HAP-1 (cell line): ENCODE results near the gene MOV10L1.

Experiments
- DNase-seq, 2 experiments: peaks; one replicate each; pipeline ENCODE4 v3.0.0-alpha.2; 2016 to 2020; ENCODE audit warnings: low spot score in 2 of 2
- H3K27me3 ChIP-seq: fragments of 250-450 bp; sonication (Bioruptor Pico); 2 replicates; pipeline ENCODE4 v1.5.1; 2020; ENCODE audit warnings: low read depth, mild to moderate bottlenecking, moderate library complexity
- H3K36me3 ChIP-seq: fragments of 250-450 bp; sonication (Bioruptor Pico); replicated peaks from 2 replicates; pipeline ENCODE4 v1.5.1; 2020; ENCODE audit warnings: mild to moderate bottlenecking
- H3K4me1 ChIP-seq: fragments of 250-450 bp; sonication (Bioruptor Pico); 2 replicates; pipeline ENCODE4 v1.5.1; 2020; ENCODE audit warnings: mild to moderate bottlenecking
- H3K4me3 ChIP-seq: fragments of 250-450 bp; sonication (Bioruptor Pico); 2 replicates; pipeline ENCODE4 v1.5.1; 2020; ENCODE audit warnings: mild to moderate bottlenecking, moderate library complexity
- H3K9me3 ChIP-seq: fragments of 250-450 bp; sonication (Bioruptor Pico); 2 replicates; pipeline ENCODE4 v1.5.1; 2020; ENCODE audit warnings: mild to moderate bottlenecking, moderate library complexity
- in situ Hi-C: fragments of 300-500 bp; cut with MboI; formaldehyde crosslinking; loops from 3 replicates; pipeline ENCODE4 v1.14.3; 2020; ENCODE audit warnings: low sequenced_read_pairs, inconsistent platforms, mixed read lengths

Gene MOV10L1

DNA sequence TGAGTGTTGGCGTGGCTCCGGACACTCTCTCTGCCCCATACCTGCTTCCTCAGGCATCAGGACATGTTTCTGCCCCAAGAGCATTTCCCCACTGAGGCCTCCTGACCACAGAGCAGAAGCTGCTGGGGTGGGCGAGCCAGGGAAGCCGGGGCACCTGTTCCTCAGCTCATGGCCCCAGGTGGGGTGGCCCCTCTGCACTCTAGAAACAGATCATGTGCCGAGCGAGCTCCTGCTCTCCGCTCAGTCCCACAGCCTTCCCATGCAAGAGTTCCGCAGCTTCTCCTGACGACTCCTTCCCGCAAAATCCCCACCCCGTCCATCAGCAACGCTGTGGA, 58.3 kb downstream of the MOV10L1 start:
- H3K9me3 ChIP-seq = no peaks in the 10 kb centered on the region
- H3K27me3 ChIP-seq = no peaks in the 10 kb centered on the region
- H3K36me3 ChIP-seq = no peaks in the 10 kb centered on the region
- no peaks in the 10 kb centered on the region for H3K4me1 ChIP-seq
- in situ Hi-C loops = no loop called here
- no peak overlapping the region for H3K4me3 ChIP-seq
- no peak for DNase-seq

DNA sequence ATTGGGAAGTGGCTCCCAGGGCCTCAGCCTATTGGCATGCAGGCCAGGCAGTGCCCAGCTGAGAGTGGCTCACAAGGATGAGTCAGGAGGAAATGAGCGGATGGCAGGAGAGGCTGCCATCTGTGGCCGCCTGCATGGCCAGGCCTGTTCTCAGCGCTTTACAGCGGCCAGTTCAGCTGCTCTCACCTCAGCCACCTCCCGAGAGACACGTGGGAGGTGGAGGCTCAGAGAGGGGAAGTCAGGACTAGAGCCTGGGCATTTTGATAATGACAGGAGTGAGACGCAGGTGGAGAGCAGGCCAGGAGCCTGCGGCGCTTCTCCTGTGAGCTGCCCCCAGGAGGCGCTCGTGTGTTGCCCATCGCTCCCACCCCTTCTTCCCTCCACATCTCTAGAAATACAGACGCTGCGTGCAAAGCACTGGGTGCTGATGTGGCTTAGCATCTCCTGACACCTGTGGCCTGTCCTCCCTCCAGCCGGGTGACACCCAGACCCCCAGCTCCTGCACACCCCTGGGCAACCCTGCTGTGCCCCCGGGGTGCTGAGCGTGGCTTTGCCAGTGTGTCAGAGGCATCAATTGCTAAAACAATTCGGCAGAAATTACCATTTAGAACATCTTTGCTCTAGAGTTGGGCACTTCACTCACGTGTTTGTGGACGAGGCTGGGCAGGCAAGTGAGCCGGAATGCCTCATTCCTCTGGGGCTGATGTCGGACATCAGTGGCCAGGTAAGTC, 59.4 kb downstream of the MOV10L1 start:
- H3K4me3 ChIP-seq = no peak overlapping the region
- H3K9me3 ChIP-seq = no peaks in the 10 kb centered on the region
- DNase-seq = peak; percentile 63 to 80
- H3K4me1 ChIP-seq = no peaks in the 10 kb centered on the region
- H3K36me3 ChIP-seq = no peaks in the 10 kb centered on the region
- H3K27me3 ChIP-seq = no peaks in the 10 kb centered on the region
- in situ Hi-C loops = no loop called here

DNA sequence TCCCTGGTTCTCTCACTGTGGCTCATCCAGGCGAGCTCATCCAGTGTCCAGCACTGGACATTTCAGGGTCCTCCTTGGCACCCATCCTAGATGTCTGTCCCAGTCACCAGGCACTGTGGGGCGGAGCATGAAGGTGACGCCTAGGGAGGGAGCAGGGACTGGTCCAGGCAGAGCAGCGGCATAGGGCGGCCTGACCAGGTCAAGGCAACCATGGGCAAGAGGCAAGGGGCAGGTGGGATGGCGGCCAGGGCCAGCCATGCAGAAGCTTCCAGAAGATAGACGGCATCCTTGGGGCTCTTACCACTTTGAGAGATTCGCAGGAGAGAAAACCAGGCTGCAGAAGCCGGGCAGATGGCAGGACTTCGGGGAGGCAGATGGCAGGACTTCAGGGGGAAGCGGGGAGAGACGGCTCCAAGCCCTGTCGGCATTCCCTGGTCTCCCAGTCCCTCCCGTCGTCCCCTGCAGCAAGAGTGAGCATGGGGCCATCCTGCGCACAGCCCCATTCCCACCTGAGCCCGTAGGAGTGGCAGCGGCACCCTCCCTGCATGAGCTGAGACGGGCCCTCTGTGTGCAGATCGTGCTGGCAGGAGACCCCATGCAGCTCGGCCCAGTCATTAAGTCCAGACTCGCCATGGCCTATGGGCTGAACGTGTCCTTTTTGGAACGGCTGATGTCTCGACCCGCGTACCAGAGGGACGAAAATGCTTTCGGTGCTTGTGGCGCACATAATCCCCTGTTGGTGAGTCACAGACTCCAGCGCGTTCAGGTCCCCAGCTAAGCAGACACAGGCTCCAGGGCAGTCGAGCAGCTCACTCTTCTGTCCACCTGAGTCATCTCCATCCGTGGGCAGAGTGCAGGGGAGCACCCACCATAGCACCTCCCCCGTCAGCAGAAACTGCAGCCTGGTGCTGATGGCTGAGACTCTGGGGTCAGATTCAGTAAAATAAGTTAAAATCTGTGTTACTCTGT, 60.6 kb downstream of the MOV10L1 start:
- Histone ChIP-seq H3K27me3 (no peaks in the 10 kb centered on the region), H3K9me3 (no peaks in the 10 kb centered on the region), H3K36me3 (no peaks in the 10 kb centered on the region), H3K4me1 (no peaks in the 10 kb centered on the region), H3K4me3 (no peak overlapping the region)
- DNase-seq = no peak
- in situ Hi-C loops = no loop called here

DNA sequence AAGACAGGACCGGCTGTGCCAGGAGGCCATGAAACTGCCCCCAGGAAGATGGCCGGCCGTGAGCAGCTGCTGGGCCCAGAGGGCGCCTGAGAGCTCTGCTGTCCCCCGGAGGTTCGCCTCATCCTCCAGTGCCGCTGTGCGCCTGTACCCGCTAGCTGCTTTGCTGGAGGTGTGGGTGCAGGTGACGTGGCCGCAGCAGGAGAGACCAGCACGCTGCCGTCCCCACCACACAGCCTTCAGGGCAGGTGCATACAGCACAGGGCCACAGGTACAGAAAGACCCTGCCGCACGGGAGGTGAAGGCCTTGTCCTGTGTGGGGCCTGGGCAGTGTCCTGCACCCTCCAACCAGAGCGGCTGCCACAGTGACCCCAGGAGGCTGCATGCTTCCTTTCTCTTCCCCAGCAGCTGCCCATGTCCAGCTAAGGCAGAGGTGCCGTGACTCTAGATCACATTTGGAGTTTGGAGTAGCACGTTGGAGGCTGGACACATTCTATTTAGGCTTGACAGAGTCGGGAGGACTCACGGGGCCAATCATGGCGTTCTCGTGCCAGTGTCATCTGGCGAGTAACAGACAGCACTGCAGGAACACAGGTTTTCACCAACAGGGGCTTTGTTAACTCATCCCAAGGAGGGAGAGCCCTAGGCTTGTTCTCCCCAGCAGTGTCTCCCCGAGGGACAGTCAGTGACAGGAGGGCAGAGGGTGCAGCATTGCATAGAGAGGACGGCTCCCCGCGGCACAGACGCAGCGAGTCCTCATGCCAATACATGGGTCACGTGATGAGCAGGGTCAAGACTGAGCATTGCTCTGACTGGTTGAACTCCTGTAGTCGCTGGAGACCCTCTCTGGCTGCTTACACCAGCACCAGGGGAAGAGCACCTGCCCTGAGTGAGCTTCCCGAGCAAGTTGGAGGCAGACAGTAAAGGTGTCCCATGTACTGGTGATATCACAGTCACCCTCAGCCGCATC, 62.0 kb downstream of the MOV10L1 start:
- no peaks in the 10 kb centered on the region for H3K36me3 ChIP-seq
- no peaks in the 10 kb centered on the region for H3K9me3 ChIP-seq
- no peak overlapping the region for H3K4me3 ChIP-seq
- in situ Hi-C loops = no loop called here
- DNase-seq = no peak
- no peaks in the 10 kb centered on the region for H3K4me1 ChIP-seq
- H3K27me3 ChIP-seq = no peaks in the 10 kb centered on the region

DNA sequence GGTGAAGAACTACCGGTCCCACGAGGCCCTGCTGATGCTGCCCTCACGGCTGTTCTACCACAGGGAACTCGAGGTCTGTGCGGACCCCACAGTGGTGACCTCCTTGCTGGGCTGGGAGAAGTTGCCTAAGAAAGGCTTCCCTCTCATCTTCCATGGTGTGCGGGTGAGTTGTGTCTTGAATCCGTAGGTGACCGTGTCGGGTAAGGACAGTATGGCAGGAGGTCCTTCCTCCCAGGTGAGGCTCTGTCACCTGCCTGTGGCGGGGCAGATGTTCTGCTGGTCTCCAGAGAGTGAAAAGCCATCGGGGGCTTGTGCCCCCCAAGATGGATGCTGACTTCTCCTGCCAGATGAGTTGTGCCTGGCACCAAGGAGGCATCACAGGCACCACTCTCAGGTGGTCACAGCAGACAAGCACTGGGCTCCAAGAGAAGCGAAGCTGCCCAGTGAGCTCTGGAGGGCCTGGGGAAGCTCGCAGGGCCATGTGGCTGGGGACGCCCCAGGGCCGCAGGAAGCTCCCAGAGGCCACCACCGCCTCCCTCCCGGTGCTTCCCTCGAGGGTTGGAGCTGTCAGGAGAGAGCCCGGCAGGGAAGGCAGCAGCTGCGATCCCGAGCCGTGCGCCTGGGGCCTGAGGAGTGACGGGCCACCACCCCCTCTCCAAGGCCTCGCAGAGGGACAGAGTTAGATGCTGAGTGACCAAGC, 63.4 kb downstream of the MOV10L1 start:
- no peak for DNase-seq
- Histone ChIP-seq H3K27me3 (no peaks in the 10 kb centered on the region; the same call in 1 of the 2 replicates), H3K36me3 (no peaks in the 10 kb centered on the region), H3K4me3 (no peak overlapping the region), H3K4me1 (no peaks in the 10 kb centered on the region), H3K9me3 (no peaks in the 10 kb centered on the region)
- in situ Hi-C loops = no loop called here

DNA sequence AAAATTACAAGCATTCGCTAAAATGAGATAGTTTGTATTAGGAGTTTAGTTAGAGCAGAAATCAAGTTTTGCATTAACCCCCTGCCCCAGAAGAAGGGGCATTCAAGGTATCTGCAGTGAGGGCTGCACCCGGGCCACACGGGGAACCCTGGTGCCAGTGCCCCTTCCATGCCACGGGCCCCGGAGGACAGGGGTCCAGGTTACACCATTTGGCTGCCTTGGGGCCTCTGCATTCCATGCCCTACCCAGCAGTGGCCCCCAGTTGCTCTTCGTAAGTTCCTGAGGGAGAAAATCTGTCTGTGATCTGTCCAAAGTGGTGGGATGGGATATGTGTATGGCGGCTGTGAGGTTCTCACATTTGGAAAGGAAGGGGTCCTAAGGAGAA, 63.9 kb downstream of the MOV10L1 start:
- in situ Hi-C loops = no loop called here
- H3K36me3 ChIP-seq = no peaks in the 10 kb centered on the region
- no peaks in the 10 kb centered on the region for H3K4me1 ChIP-seq
- H3K4me3 ChIP-seq = no peak overlapping the region
- no peak for DNase-seq
- H3K9me3 ChIP-seq = no peaks in the 10 kb centered on the region
- no peaks in the 10 kb centered on the region; the same call in 1 of the 2 replicates for H3K27me3 ChIP-seq

DNA sequence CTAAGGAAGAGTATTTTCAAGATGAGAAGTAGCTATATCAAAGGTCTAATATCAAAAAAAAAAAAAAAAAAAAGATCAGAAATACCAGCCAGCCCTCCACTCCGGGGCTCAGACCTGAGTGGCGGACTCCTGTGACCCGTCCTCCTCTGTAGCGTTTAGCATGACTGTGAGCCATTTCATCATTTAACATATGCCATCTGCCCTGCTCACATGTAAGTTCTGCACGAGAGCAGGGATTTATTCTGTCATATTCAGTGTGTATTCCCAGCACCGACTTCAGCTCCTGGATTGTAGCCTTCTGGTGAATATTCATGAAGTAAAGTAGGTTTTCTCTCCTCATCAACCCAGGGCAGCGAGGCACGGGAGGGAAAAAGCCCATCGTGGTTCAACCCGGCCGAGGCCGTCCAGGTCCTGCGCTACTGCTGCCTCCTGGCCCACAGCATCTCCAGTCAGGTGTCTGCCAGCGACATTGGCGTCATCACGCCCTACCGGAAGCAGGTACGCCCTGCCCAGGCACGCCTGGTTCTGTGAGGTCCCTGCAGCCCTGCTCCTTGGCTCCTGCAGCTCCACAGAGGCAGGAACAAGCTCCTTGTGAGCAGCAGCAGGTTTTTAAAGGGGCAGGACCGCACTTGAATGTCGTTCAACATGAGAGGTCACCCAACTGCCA, 68.0 kb downstream of the MOV10L1 start:
- no peaks in the 10 kb centered on the region; the same call in 1 of the 2 replicates for H3K27me3 ChIP-seq
- no peak for DNase-seq
- in situ Hi-C loops = no loop called here
- H3K4me3 ChIP-seq = no peak overlapping the region
- H3K4me1 ChIP-seq = no peaks in the 10 kb centered on the region
- no peaks in the 10 kb centered on the region for H3K36me3 ChIP-seq
- no peaks in the 10 kb centered on the region for H3K9me3 ChIP-seq

DNA sequence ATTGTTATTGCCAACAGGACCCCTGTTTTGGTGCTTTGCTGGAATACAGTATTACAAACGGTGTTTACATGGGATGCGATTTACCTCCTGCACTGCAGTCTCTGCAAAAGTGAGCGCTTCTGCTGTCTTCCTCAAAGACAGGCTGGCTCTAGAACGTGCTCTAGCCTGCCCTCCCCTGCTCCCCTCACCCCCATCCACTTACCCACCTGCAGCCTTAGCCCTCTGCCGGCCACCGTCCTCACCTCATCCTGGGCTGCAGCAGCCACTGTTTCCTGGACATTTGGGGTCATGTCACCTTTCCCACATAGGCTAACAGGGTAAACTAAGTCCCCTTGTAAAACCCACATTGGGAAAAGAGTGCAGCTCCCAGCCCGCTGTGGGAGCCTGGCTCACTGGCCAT, 71.1 kb downstream of the MOV10L1 start:
- no peaks in the 10 kb centered on the region for H3K36me3 ChIP-seq
- H3K4me3 ChIP-seq = no peak overlapping the region
- in situ Hi-C loops = no loop called here
- DNase-seq = no peak
- no peaks in the 10 kb centered on the region for H3K9me3 ChIP-seq
- no peaks in the 10 kb centered on the region; the same call in 1 of the 2 replicates for H3K27me3 ChIP-seq
- H3K4me1 ChIP-seq = no peaks in the 10 kb centered on the region

DNA sequence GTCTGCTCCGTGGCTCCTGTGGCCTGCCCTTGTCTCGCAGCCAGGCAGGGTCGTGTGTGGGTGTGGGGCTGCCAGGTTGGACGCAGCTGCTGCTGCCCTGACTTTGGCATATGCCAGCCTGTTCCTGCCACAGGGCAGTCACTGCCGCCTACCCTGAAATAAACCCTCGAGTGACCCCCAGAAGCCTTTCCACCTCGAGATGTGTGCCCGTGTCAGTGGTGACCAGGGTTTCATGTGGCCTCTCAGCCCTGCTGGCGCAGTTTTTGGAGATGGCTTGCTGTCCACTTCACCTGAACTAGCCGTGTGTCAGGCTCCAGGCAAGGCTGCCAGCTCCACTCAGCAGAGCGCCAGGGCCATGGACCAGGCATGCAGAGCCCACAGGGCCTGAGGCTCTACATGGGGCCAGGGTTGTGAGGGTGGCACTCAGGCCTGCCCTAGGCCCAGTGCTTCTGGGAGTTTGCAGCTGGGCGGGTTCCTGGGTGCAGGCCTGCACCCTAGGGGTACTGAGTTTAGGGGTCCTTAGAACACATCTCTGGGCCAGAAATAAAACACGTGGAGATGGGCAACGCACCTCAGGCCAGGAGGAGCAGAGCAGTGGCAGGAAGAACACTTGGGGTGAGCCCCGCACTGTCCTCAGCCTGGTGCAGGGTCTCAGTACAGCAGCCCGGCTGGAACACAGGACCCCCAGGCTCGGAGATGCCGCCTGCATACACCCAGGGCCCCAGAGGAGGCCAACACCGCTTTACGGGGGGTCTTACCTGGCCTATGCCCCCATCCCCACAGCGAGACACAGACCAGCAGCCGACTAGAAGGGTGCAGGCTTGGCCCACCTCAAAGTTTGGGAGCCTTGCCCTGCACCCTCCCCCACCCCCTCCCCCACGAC, 71.9 kb downstream of the MOV10L1 start:
- DNase-seq = peak in 1 of 2 experiments; percentile 5
- Histone ChIP-seq H3K4me3 (no peak overlapping the region), H3K4me1 (no peaks in the 10 kb centered on the region), H3K27me3 (no peaks in the 10 kb centered on the region; the same call in 1 of the 2 replicates), H3K36me3 (no peaks in the 10 kb centered on the region), H3K9me3 (no peaks in the 10 kb centered on the region; the same call in 1 of the 2 replicates)
- in situ Hi-C loops = no loop called here

DNA sequence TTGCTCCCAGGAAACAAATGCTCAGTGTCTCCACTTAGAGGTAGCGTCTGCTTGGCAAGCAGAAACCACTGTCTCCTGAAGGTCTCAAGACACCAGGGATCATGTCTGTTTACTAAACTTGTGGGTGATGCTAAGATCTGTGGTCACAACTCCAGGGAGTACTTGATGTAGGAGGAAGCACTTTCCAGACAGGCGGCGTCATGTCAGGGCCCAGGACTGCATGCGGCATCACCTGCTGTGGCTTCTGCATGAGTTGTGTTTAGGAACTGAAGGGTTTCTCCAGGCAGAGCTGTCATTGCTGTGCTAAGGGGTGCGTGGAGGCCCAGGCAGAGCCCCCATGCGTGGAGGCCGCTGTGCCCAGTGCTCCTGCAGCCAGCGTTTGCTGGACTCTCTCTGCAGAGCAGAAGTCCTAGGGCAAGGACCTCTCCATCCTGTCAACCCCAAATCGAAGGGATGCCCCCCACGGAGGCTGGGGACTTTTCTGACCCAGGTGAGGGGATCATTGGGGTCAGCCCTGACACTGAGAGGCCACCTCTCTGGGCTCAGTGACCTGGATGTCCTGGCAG, 72.7 kb downstream of the MOV10L1 start:
- Histone ChIP-seq H3K36me3 (no peaks in the 10 kb centered on the region), H3K9me3 (no peaks in the 10 kb centered on the region; the same call in 1 of the 2 replicates), H3K4me3 (no peak overlapping the region), H3K4me1 (no peaks in the 10 kb centered on the region), H3K27me3 (no peaks in the 10 kb centered on the region; the same call in 1 of the 2 replicates)
- peak in 1 of 2 experiments; percentile 5 for DNase-seq
- in situ Hi-C loops = no loop called here

DNA sequence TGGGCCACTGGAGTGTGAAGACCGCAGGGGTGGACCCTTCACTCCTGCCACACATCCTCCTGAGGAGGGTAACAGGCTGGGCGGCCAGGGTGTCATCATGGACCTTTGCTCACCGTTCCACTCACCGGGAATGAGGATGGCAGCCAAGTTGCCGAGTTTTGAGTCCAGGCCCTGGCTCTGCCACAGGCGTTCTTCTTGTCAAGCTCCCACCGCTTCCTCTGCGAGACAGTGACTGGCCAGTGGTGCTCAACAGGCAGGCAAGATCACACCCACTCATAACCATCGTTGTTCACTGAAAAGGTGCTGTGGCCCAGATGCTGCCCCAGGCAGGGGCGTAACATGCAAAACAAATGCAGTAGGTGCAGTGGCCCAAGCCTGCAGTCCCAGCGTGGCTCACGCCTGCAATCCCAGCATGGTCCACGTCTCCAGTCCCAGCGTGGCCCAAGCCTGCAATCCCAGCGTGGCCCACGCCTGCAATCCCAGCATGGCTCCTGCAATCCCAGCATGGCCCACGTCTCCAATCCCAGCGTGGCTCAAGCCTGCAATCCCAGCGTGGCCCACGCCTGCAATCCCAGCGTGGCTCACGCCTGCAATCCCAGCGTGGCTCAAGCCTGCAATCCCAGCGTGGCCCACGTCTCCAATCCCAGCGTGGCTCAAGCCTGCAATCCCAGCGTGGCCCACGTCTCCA, 75.8 kb downstream of the MOV10L1 start:
- no peak for DNase-seq
- H3K9me3 ChIP-seq = no peaks in the 10 kb centered on the region; the same call in 1 of the 2 replicates
- H3K27me3 ChIP-seq = no peaks in the 10 kb centered on the region
- H3K36me3 ChIP-seq = no peaks in the 10 kb centered on the region
- H3K4me1 ChIP-seq = no peaks in the 10 kb centered on the region
- no peak overlapping the region for H3K4me3 ChIP-seq
- in situ Hi-C loops = no loop called here
